Adrenal gland (tissue), 5 donors: ENCODE measurements around the gene ZNF487.

Source experiments
- CTCF ChIP-seq, 6 experiments: fragments of 450-650 bp in 4 of 6; fragments of 200-600 bp in 2 of 6; sonication (generic) in 1 of 6; IDR thresholded peaks; 1 replicate in 5 of 6; 2 replicates in 1 of 6; pipeline versions ENCODE4 v1.5.1 to v1.8.0; 2016 to 2021; ENCODE audit warnings: antibody characterized with exemption in 6 of 6, mild to moderate bottlenecking in 2 of 6, moderate library complexity in 1 of 6
- POLR2A ChIP-seq, 2 donors: fragments of 450-650 bp; IDR thresholded peaks; one replicate each; pipeline ENCODE4 v1.6.1; 2017; ENCODE audit warnings: antibody characterized with exemption in 2 of 2, mild to moderate bottlenecking in 2 of 2, moderate library complexity in 1 of 2
- donor health status: DM: no; HTN: no; CAD: no.

DNA sequence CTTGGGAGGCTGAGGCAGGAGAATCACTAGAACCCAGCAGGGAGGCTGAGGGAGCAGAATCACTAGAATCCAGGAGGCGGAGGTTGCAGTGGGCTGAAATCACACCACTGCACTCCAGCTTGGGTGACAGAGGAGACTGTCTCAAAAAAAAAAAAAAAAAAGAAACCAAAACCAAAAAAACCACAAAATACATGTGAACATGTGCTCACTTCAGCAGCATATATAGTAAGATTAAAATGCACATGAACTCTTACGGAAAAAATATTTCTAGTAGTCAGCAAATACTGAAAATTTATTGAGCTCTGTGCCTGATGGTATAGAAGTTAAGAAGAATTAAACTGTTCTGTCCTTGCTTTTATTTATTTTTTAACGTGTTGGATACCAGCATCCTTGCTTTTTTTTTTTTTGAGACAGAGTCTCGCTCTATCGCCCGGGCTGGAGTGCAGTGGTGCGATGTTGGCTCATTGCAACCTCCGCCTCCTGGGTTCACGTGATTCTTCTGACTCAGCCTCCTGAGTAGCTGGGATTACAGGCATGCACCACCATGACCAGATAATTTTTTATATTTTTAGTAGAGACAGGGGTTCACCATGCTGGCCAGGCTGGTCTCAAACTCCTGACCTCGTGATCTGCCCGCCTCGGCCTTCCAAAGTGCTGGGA is 9.6 kb upstream of the ZNF487 start:
- TF ChIP-seq CTCF (IDR thresholded peaks at IDR 0.05): no peak
- no peak for TF ChIP-seq POLR2A (IDR thresholded peaks at IDR 0.05)
